ENCODE data around the gene RPS6KB2.

- TF ChIP-seq RAD21 (conservative IDR thresholded peaks at IDR 0.05) (no peak), CTCF (IDR thresholded peaks at IDR 0.05; ENCODE audit: poor library complexity, severe bottlenecking) (no peak), EZH2 (IDR thresholded peaks at IDR 0.05; ENCODE audit: borderline replicate concordance, insufficient read depth, low read length, poor library complexity, severe bottlenecking) (no peak)
These were observed 29.4 kb upstream of the RPS6KB2 start for GRCh38 chr11:67398661-67399563.
